ENCODE measurements around the gene DESI1. TPM values are rescaled to one million over a fixed set of nuclear protein-coding genes. Genes with fewer than 3 reads are reported as not detected.
"Not testable (repeated sequence)": the region's sequence is repeated elsewhere in the genome, so short reads cannot be mapped to it uniquely, and the experiment has no call there.

The DESI1 gene
- polyA plus RNA-seq, 3 donors: 23.6 to 25.6 (median 24.2) TPM

DNA sequence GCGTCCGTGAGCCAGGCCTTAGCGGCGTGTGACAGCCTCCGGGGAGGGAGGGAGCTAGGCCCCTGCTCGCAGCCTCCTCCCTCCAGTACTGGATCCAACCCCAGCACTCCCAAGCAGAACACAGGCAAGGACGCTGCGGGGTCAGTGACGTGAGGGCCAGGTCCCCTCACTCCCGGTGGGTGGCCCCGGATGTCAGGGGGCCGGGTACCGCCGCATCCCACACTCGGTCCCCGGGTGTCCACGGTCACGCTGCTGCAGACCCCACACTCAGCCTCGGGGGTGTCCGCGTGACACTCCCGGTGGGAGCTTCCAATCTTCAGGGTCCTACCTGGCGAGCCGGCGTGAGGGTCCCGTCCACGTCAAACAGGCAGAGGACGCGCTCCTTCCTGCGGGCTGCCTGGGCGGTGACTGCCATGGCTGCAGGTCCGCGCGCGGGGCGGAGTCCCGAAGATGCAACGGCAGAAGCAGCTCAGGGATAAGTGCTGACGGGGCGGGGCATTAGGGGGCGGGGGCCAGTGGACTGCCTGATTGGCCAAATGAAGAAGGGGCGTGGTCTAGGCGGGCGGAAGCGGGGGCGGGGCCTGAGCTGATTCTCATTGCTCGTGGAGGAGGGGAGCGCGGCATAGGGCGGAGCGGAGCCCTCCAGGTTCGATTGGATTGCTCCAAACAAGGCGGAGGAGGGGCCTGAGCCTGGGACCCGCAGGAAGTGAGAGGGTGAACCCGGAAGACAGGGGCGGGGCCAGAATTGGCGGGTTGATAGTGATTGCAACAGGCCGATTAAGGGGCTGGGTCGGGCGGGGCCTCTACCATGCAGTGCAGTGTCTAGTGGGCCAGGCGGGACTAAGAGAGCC, 31.2 kb downstream of the DESI1 start, which contains the start of gene PMM1:
Gene PMM1, minus strand, starts transcription at position 450 of the 851 bp plus-strand sequence. Its CDS starts 35 bp downstream, at position 415.
- DNase-seq (ENCODE audit: low read depth in 3 of 3, low spot score in 2 of 3): peak; percentile 96 to 100 (median 99)

DNA sequence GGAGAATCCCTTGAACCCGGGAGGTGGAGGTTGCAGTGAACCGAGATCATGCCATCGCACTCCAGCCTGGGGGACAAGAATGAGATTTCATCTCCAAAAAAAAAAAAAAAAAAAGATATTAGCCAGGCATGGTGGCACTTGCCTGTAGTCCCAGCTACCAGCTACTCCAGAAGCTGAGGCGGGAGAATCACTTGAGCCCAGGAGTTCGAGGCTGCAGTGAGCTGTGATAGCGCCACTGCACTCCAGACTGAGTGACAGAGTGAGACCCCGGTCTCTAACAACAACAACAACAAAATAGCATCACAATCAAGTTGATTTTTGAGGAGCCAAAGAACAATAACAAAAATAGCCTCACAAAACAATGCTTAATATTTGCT, 33.5 kb downstream of the DESI1 start:
- no peak for DNase-seq (ENCODE audit: low read depth in 3 of 3, low spot score in 2 of 3)

DNA sequence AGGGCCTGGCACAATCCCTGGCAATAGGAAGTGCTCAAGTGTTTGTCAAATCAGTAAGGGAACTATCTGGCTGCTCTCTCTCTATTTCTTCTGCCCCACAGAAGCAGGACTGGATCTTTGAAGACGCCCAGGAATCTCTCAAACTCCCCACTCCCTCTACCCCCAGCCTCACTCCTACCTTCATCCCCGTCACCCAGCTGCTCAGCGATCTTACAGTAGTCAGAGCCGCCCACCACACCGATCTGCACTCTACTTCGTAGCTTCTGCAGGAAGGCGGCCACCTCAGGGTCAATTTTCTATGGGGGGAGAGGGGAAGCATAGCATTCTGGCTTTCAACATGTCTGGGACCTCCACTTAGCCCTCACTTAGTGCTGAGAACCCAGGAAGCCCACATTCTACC, 34.9 kb downstream of the DESI1 start:
- no peak for DNase-seq (ENCODE audit: low read depth in 3 of 3, low spot score in 2 of 3)

DNA sequence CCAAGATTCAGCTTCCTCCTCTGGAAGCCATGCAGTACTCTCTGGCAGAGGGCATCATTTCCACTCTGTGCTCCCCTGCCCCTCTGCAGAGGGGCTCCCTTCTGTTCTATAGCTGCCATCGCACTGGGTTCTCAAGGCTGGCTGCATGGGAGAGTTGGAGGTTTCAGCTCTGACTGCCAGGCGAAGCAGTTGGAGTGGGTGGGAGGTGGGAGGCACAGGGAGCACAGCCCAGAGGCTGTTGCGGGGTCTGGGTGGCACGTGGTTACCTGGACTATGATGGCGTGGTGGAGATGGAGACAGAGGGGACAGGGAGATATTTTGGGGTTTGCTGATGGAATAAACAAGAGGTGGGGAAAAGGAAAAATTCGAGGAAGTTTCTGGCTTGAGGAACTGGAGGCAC, 36.0 kb downstream of the DESI1 start:
- DNase-seq (ENCODE audit: low read depth in 3 of 3, low spot score in 2 of 3): no peak

DNA sequence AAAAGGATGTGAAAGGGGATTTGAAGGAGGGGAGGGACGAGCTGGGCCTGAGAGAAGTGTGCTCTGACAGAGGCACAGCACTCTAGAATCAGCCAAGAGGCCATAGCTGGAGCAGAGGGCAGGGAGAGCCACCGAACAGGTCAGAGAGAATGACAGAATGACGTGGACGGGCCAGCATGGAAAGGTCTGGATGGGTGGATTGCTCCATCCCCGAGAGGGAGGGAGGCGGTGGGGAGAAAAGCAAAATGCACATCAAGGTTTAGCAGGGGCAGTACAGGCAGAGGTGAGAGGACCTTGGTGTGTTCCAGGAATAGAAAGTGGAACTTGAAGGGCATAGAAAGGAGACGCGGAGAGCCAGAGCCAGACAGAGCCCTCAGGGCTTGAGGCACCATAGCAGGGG, 38.1 kb downstream of the DESI1 start:
- DNase-seq (ENCODE audit: low read depth in 3 of 3, low spot score in 2 of 3): no peak

DNA sequence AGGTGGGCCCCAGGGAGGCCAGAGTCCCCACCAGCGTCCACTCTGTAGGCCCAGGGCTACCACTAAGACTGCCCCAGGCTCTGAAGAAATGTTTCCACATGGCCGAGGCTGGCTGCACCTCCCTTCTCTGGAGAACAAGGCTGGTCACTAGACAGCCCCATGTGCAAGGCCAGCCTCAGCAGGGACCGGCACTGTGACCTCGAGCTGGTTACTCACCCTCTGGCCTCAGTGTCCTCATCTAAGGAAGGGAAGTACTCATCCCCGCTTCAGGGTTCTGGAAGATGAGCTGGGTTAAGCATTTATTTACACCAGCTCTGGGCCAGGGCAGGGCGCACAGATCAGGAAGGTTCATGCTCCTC, 40.9 kb downstream of the DESI1 start:
- DNase-seq (ENCODE audit: low read depth in 3 of 3, low spot score in 2 of 3): no peak

DNA sequence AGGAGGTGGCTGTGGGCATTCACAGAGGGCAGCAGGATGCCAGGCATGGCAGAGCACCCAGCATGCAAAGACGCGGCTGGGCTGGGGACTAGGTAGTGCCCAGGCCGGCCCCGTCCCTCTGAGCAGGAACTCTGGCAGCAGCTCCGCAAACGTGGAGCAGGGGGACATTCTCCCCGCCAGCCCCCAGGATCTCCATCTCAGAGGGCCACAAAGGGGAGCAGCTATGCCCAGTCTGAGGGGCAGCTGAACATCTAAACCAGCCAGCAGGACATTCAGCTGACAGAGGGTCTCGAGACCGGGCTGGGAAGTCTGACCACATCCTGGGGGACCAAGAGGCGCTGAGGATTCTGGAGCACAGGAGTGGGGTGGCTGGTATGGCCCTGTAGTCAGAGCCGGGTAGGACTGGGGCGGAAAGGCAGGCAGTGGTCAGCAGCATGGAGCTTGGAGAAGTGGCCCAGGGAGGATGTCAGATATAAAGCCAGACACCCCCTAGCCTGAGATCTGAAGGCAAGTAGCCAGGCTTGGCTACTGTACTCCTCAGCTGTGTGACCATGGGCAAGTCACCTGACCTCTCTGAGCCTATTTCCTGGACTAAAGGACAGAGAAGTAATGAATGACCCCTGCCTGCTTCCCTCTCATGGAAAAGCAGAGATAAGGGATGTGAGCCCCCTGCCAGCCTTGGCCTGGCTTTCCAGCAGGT, 41.4 kb downstream of the DESI1 start:
- DNase-seq (ENCODE audit: low read depth in 3 of 3, low spot score in 2 of 3): no peak

DNA sequence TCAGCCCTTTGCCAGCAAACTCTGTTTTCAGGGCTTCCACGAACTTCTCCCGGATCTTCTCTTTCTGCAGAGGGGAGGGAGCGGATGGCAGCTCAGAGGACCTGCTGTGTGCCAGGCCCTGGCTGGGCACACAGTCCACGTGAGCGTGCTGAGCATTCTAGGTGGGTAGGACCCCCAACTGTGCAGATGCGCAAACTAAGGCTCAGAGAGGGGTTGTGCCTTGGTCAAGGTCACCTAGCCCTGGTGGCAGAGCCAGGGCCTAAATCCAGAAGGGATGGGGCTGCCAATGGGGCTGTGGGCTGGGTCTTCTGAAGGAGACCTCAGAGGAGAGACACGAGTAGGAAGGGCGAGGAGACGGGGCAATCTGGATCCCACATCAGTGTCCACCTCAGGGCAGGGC, 42.0 kb downstream of the DESI1 start:
- no peak for DNase-seq (ENCODE audit: low read depth in 3 of 3, low spot score in 2 of 3)

DNA sequence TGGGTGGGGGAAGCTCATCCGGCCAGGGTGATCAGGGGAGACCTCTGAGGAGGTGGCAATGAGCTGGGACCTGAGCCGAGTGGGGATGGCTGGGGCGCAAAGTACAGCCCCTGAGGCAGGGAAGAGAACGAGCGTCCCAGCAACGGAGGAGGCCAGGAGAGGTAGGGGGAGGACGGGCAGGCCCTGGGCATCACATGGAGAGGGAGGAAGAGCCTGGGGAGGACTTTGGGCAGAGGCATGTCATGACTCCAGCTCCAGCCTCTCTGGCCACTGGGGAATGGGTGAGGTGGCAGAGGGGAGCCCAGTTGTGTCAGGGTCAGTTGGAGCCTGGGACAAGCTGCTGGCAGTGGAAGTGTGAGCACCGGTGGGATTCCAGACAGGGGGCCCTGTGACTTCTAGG, 42.7 kb downstream of the DESI1 start:
- no peak for DNase-seq (ENCODE audit: low read depth in 3 of 3, low spot score in 2 of 3)

DNA sequence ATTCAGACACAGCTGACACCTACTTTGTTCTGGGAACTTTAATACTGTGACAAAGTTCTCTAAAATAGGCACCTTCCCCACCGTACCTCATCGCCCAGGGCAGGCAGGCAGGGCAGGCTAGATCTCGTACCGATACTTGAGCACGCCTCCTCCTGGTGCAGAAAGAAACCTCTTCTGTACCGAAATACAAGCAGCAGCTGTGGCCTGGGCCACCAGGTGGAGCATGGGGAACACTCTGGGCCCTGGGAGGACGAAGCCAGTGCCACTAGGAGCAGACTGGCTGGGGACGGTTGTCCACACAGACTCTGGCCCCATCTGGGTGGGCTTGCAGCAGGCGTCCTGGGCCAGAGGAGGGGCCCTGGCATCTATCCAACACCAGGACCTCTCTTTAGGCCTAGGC, 44.0 kb downstream of the DESI1 start:
- DNase-seq (ENCODE audit: low read depth in 3 of 3, low spot score in 2 of 3): no peak

DNA sequence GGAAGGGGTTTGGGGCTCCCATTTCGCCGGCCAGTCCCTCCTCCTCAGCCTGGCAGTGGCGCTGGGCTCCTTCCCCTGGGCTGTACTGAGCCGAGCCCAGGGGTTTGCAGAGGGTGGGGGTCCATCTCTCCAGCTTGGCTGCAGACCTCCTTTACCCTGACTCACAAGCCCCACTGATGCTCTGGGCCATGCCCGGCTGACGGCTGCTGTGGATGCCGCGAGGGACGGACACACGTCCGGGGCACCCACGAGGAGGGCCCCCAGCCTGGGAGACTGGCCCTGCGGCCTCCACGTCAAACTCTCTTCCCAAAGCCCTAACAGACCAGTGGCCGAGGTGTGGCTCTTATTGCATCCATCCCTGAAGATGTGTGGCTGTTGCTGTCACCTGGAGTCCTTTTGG, 45.3 kb downstream of the DESI1 start:
- DNase-seq (ENCODE audit: low read depth in 3 of 3, low spot score in 2 of 3): no peak

DNA sequence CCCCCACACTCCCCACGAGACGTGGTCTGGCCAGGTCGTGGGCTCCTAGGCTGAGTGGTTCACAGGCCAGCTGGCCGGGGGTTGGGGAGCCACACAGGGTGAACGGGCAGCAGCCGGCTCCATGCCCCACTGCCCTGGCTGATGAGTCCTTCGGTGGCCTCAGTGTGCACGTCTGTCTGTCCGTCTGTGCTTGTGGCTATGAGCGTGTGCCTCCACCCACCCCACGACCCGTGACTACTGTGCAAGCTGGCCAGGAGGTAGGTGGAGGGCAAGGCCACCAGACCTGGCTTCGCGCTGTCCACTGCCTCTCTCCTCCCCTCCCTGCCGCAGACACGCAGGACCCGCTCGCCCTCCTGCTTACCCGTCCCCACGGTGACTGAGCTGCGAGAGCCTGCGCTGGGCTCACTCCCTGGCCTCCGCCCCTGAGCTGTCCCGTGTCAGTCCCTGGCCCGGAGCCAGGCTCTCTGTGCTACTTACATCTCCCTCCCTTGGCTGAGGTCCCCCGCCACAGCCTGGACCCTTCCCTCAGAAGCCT, 45.9 kb downstream of the DESI1 start:
- DNase-seq (ENCODE audit: low read depth in 3 of 3, low spot score in 2 of 3): no peak

DNA sequence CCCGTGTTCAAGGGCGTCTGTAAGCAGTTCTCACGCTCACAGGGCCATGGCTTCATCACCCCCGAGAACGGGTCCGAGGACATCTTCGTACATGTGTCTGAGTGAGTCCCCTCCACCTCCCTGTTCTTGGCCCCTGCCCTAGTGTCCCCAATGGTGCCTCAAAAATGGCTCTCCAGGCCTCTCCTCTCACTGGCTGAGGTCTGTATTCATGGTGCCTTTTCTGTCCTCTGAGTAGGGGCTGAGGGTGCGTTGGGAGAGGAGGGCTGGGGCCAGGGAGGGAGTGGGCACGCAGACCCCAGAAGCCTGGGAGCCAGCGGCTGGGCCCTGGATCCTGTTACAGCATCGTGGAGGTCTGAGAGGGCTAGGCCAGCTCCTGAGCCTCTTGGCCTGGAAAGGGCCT, 47.2 kb downstream of the DESI1 start:
- DNase-seq (ENCODE audit: low read depth in 3 of 3, low spot score in 2 of 3): no peak

DNA sequence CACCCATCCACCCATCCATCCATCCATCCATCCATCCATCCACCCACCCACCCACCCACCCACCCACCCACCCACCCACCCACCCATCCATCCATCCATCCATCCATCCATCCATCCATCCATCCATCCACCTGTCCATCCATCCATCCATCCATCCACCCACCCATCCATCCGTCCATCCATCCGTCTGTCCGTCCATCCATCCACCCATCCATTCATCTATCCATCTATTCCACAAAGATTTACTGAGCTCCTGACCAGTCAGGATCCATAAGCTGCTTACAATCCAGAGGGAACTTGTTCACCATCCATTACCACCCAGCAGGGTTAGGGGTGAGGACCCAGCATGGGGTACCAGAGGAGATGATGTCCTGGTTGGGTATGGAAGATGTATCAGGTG, 48.5 kb downstream of the DESI1 start:
- not testable (repeated sequence) for DNase-seq (ENCODE audit: low read depth in 3 of 3, low spot score in 2 of 3)

DNA sequence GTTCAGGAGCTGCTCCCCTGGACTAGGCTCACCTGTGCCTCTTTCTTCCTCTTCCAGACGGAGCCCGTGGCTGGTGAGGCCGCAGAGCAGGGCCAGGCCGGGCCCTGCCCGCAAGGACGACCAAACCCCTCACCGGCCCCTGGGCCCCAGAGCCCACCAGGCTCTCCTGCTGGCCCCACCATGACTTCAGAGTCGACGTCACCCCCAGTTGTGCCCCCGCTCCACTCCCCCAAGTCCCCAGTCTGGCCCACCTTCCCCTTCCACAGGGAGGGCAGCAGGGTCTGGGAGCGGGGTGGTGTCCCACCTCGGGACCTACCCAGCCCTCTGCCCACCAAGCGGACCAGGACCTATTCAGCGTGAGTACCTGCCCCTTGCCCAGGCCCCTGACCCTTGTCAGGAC, 49.1 kb downstream of the DESI1 start:
- DNase-seq (ENCODE audit: low read depth in 3 of 3, low spot score in 2 of 3): no peak

DNA sequence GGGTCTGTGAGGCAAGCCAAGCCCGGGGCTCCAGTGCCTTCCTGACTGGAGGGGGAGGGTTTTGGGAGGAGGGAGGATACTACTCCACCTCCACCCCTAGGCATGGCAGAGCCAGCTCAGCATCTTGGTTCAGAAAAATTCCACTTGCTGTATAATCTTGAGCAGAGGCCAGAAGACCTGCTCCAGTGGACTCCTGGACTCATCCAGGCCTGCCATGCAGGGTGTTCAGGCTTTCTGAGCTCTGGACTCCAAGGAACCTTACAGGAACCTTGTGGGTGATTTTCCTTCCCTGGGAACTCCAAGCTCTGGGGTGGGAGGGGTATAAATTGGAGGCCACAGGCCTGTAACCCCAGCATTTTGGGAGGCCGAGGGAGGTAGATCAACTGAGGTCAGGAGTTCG, 50.6 kb downstream of the DESI1 start:
- no peak for DNase-seq (ENCODE audit: low read depth in 3 of 3, low spot score in 2 of 3)

DNA sequence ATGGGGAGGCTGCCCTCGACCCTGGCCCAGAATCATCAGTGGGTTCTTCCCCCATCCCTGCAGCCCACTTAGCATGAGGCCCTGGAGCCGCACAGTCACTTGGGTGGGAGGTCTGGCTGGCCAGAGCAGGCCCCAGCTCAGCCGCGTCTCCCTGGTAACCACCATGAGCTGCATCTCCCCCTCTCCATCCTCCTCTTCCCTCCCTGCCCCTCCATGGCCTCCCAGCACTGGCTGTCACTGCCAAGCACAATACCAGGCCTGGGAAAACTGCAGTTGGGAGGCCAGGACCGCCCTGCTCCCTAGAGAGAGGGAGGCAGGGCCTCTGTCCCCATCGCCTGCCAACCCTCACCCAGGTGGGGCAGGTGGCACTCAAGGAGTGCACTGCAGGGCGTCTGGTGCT, 52.0 kb downstream of the DESI1 start:
- no peak for DNase-seq (ENCODE audit: low read depth in 3 of 3, low spot score in 2 of 3)

DNA sequence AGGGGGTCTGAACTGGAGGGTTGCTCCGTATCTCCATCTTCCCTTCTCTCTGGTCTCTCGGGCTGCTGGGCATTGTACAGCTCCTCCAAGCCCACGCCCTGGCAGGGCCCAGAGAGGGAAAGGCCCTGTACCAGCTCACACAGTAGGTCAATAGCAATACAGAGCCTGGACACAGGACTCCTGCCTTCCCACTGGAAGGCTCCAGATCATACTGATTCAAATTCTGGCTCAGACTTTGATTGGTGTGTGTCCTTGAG, 53.4 kb downstream of the DESI1 start:
- no peak for DNase-seq (ENCODE audit: low read depth in 3 of 3, low spot score in 2 of 3)

DNA sequence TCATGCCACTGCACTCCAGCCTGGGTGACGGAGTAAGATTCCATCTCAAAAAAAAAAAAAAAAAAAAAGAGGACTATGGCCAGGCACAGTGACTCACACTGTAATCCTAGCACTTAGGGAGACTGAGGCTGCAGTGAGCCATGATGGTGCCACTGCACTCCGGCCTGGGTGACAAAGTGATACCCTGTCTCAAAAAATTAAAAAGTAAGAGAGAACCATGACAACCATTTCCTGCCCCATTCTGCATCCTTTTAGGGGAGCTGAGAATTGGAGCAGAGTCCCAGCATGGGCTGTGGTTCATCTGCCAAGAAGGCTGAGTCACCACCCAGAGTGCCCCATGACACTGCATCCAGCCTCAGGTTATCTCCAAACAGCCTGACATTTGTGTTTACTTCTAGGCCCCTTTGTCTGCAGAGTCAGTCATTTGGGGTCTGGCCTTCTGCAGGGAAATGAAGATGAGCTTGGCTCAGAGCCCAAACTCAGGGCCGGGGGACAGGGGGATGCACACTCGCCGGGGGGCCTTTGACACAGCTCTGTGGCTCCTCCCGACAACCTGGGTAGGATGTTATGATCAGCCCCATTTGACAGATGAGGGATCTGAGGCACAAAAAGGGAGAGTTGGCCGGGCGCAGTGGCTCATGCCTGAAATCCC, 55.3 kb downstream of the DESI1 start:
- DNase-seq (ENCODE audit: low read depth in 3 of 3, low spot score in 2 of 3): no peak

DNA sequence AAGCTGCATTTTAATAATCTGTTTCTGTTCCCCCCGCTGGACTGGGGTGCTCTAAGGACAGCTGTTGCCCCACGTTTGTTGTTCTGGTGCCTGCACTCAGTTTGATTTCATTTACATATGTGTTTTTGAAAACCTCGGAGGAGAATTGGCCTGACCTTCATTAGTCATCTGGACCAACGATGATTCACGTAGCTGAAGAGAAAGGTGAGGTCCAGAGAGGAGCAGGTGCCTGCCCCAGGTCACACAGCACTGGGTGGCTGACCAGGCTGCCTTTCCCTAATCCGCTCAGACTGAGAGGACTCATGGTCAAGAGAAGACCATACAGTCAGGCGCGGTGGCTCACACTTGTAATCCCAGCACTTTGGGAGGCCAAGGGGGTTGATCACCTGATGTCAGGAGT, 56.3 kb downstream of the DESI1 start:
- no peak for DNase-seq (ENCODE audit: low read depth in 3 of 3, low spot score in 2 of 3)

DNA sequence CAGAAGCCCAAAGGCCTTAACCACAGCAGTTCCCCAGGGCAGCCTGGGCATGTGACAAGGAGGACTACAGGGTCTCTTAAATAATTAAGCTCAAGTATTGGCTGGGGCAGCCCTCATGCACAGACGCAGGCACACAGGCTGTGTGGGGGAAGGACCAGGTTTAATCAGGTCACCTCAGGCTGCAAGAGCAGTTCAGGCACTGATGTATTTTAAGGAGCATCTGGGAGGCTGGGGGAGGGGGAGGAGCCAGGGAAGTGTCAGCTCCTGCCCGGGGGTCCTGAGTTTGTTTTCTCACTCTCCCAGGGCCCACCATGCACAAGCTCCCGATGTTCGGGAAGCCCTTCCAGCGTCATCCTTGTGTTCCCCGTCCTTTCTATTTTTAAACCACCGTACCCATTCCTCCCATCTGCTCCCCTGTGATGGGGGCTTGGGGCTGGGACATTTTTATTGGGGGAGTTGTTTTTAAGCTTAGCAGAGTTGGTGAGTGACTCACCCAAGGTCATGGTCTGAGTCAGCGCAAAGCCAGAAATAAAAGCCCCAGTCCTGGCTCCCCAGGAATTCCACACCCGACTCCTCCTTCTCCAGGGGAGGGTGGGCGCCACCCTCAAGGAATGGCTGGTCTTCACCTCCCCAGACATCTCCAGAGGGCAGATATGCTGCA, 57.7 kb downstream of the DESI1 start:
- DNase-seq (ENCODE audit: low read depth in 3 of 3, low spot score in 2 of 3): no peak
